ENCODE data around the gene CELF2.

Gene CELF2

DNA sequence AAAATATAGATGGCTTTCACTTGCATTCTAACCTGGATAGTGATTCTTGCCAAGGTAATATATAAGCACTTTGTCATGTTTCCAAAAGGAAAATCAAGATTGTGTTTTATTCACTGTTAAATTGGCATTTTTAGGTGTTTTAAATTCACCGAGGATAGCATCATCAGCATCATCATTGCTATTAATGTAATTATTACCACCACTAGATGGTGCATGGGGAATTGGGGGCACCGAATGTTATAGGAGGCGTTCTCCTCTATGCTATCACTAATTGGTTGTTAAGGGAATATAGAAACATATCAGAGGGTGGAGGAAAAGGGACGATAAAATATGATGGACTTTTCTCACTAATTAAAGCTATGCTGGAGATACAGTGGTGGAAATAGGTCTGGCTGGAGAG lies 95.5 kb downstream of the CELF2 start:
- Histone ChIP-seq H3K9me3 (ENCODE audit: insufficient read depth, low read depth, low read length) (no peaks in the 10 kb centered on the region), H3K23ac (ENCODE audit: low read length) (no peak overlapping the region), H3K36me3 (ENCODE audit: control insufficient read depth in 1 of 2, insufficient read depth in 2 of 2, low read length in 2 of 2) (no peaks in the 10 kb centered on the region), H3K4ac (ENCODE audit: low read depth, low read length) (no peak overlapping the region), H4K12ac (ENCODE audit: low read depth, low read length) (no peak overlapping the region), H3K27ac (ENCODE audit: low read depth, low read length) (no peak overlapping the region), H2BK120ac (ENCODE audit: insufficient read depth, low read length, poor library complexity) (no peak overlapping the region), H3K4me2 (ENCODE audit: low read length) (no peak overlapping the region), H2BK5ac (ENCODE audit: low read depth, low read length, poor library complexity) (no peak overlapping the region), H3K9ac (ENCODE audit: low read length) (no peak overlapping the region), H3K4me3 (ENCODE audit: low read depth, low read length) (no peak overlapping the region), H3K27me3 (ENCODE audit: insufficient read depth, low read length) (no peaks in the 10 kb centered on the region), H2AFZ (ENCODE audit: insufficient read depth, low read length, poor library complexity) (no peak overlapping the region), H4K91ac (ENCODE audit: low read depth, low read length) (no peak overlapping the region), H4K8ac (ENCODE audit: low read depth, low read length) (no peak overlapping the region), H3K79me1 (ENCODE audit: low read length) (no peaks in the 10 kb centered on the region), H2BK12ac (ENCODE audit: low read length) (no peak overlapping the region), H3K14ac (ENCODE audit: low read length) (no peak overlapping the region), H2AK5ac (ENCODE audit: low read length) (no peak overlapping the region), H3K79me2 (ENCODE audit: control insufficient read depth, insufficient read depth, low read length, poor library complexity) (peaks cover 1% of the 10 kb centered on the region), H3K4me1 (ENCODE audit: control insufficient read depth in 1 of 2, insufficient read depth in 2 of 2, low read length in 2 of 2) (no peaks in the 10 kb centered on the region), H3K18ac (ENCODE audit: low read length) (no peak overlapping the region)
- WGBS (ENCODE audit: extremely low coverage, insufficient coverage, insufficient read length) = no CpG with 5 or more reads among the region's 4 CpGs
- DNase-seq = peak in 1 of 2 donors; percentile 2

DNA sequence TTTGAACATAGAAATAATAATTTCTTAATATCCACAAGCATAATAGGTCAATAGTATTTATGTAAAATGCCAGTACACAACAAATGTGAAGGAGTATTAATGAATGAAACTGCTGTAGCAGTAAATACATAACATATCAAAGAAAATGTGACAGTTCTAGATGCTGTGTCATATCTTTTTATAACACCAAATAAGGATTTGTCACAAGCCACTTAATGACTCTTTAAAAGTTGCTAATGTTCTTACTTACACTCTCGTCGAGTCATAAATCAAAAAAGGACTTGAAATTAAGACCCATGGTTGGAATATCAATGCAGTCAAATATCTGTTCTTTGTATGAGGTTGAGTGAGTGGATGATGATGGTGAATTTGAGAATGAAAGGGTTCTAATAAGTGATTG lies 96.6 kb downstream of the CELF2 start:
- Histone ChIP-seq H3K36me3 (ENCODE audit: control insufficient read depth in 1 of 2, insufficient read depth in 2 of 2, low read length in 2 of 2) (no peaks in the 10 kb centered on the region), H3K23ac (ENCODE audit: low read length) (no peak overlapping the region), H3K79me2 (ENCODE audit: control insufficient read depth, insufficient read depth, low read length, poor library complexity) (peaks cover 1% of the 10 kb centered on the region), H2BK5ac (ENCODE audit: low read depth, low read length, poor library complexity) (no peak overlapping the region), H3K4me2 (ENCODE audit: low read length) (no peak overlapping the region), H2AK5ac (ENCODE audit: low read length) (no peak overlapping the region), H3K9ac (ENCODE audit: low read length) (no peak overlapping the region), H2AFZ (ENCODE audit: insufficient read depth, low read length, poor library complexity) (no peak overlapping the region), H3K27me3 (ENCODE audit: insufficient read depth, low read length) (no peaks in the 10 kb centered on the region), H3K4me1 (ENCODE audit: control insufficient read depth in 1 of 2, insufficient read depth in 2 of 2, low read length in 2 of 2) (no peaks in the 10 kb centered on the region), H3K18ac (ENCODE audit: low read length) (no peak overlapping the region), H2BK12ac (ENCODE audit: low read length) (no peak overlapping the region), H4K12ac (ENCODE audit: low read depth, low read length) (no peak overlapping the region), H2BK120ac (ENCODE audit: insufficient read depth, low read length, poor library complexity) (no peak overlapping the region), H3K14ac (ENCODE audit: low read length) (no peak overlapping the region), H3K27ac (ENCODE audit: low read depth, low read length) (no peak overlapping the region), H3K9me3 (ENCODE audit: insufficient read depth, low read depth, low read length) (peaks cover 2% of the 10 kb centered on the region), H4K8ac (ENCODE audit: low read depth, low read length) (no peak overlapping the region), H3K79me1 (ENCODE audit: low read length) (no peaks in the 10 kb centered on the region), H3K4me3 (ENCODE audit: low read depth, low read length) (no peak overlapping the region), H3K4ac (ENCODE audit: low read depth, low read length) (no peak overlapping the region), H4K91ac (ENCODE audit: low read depth, low read length) (no peak overlapping the region)
- no peak for DNase-seq
- WGBS (ENCODE audit: extremely low coverage, insufficient coverage, insufficient read length) = no CpG with 5 or more reads among the region's 2 CpGs

DNA sequence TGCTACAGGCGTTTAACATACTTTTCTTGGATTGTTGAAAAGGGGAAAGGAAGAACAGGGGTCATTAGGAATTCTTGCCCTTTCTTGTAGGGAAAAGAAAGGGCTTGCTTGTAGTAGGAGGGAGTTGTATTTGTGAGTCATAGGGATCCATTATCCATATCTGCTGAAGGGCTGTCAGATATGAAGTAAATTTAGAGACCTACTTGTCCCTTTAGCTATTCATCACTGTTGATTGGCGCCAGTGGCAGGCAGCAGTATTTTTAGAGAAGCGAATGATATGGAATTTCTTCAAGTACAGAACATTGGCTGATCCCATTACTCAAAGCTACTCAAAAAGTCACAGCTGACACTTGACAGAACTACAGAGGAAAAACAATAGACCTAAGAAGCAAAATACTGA lies 97.7 kb downstream of the CELF2 start:
- Histone ChIP-seq H3K4me2 (ENCODE audit: low read length) (no peak overlapping the region), H3K23ac (ENCODE audit: low read length) (no peak overlapping the region), H3K27me3 (ENCODE audit: insufficient read depth, low read length) (no peaks in the 10 kb centered on the region), H3K9me3 (ENCODE audit: insufficient read depth, low read depth, low read length) (peaks cover 2% of the 10 kb centered on the region), H4K91ac (ENCODE audit: low read depth, low read length) (no peak overlapping the region), H2BK12ac (ENCODE audit: low read length) (no peak overlapping the region), H3K27ac (ENCODE audit: low read depth, low read length) (no peak overlapping the region), H3K79me1 (ENCODE audit: low read length) (no peaks in the 10 kb centered on the region), H2AFZ (ENCODE audit: insufficient read depth, low read length, poor library complexity) (no peak overlapping the region), H2BK120ac (ENCODE audit: insufficient read depth, low read length, poor library complexity) (no peak overlapping the region), H3K4ac (ENCODE audit: low read depth, low read length) (no peak overlapping the region), H3K9ac (ENCODE audit: low read length) (no peak overlapping the region), H3K4me3 (ENCODE audit: low read depth, low read length) (no peak overlapping the region), H3K4me1 (ENCODE audit: control insufficient read depth in 1 of 2, insufficient read depth in 2 of 2, low read length in 2 of 2) (no peaks in the 10 kb centered on the region), H4K8ac (ENCODE audit: low read depth, low read length) (no peak overlapping the region), H2AK5ac (ENCODE audit: low read length) (no peak overlapping the region), H2BK5ac (ENCODE audit: low read depth, low read length, poor library complexity) (no peak overlapping the region), H3K79me2 (ENCODE audit: control insufficient read depth, insufficient read depth, low read length, poor library complexity) (peaks cover 1% of the 10 kb centered on the region), H4K12ac (ENCODE audit: low read depth, low read length) (no peak overlapping the region), H3K18ac (ENCODE audit: low read length) (no peak overlapping the region), H3K14ac (ENCODE audit: low read length) (no peak overlapping the region), H3K36me3 (ENCODE audit: control insufficient read depth in 1 of 2, insufficient read depth in 2 of 2, low read length in 2 of 2) (no peaks in the 10 kb centered on the region)
- DNase-seq = no peak
- no CpG with 5 or more reads among the region's 3 CpGs for WGBS (ENCODE audit: extremely low coverage, insufficient coverage, insufficient read length)

DNA sequence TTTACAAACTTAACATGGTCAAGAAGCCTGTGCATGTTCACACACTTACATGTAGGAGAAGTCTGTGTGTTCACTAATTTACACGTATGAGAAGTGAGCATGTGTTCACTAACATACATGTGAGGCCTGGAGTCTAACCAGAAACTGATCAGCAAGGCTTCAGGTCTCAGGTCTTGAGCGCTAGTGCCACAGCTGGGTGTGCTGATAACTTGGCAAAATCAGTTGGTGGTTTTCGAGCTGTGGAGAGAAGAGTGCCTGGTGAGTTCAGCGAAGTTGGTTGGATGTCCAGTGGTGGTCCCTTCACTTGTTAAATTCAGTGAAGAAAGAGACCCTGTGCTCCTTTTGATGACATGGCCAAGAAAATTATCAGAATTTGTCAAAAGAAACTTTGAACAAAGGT lies 98.7 kb downstream of the CELF2 start:
- Histone ChIP-seq H3K18ac (ENCODE audit: low read length) (no peak overlapping the region), H3K79me1 (ENCODE audit: low read length) (no peaks in the 10 kb centered on the region), H4K91ac (ENCODE audit: low read depth, low read length) (no peak overlapping the region), H2AFZ (ENCODE audit: insufficient read depth, low read length, poor library complexity) (no peak overlapping the region), H2BK5ac (ENCODE audit: low read depth, low read length, poor library complexity) (no peak overlapping the region), H3K36me3 (ENCODE audit: control insufficient read depth in 1 of 2, insufficient read depth in 2 of 2, low read length in 2 of 2) (no peaks in the 10 kb centered on the region), H2BK12ac (ENCODE audit: low read length) (no peak overlapping the region), H3K4ac (ENCODE audit: low read depth, low read length) (no peak overlapping the region), H2BK120ac (ENCODE audit: insufficient read depth, low read length, poor library complexity) (no peak overlapping the region), H3K14ac (ENCODE audit: low read length) (no peak overlapping the region), H3K23ac (ENCODE audit: low read length) (no peak overlapping the region), H3K9me3 (ENCODE audit: insufficient read depth, low read depth, low read length) (peaks cover 3% of the 10 kb centered on the region), H3K4me2 (ENCODE audit: low read length) (no peak overlapping the region), H4K12ac (ENCODE audit: low read depth, low read length) (no peak overlapping the region), H4K8ac (ENCODE audit: low read depth, low read length) (no peak overlapping the region), H3K79me2 (ENCODE audit: control insufficient read depth, insufficient read depth, low read length, poor library complexity) (peaks cover 1% of the 10 kb centered on the region), H3K4me1 (ENCODE audit: control insufficient read depth in 1 of 2, insufficient read depth in 2 of 2, low read length in 2 of 2) (no peaks in the 10 kb centered on the region), H2AK5ac (ENCODE audit: low read length) (no peak overlapping the region), H3K27me3 (ENCODE audit: insufficient read depth, low read length) (no peaks in the 10 kb centered on the region), H3K9ac (ENCODE audit: low read length) (peak overlapping the region; percentile 36), H3K27ac (ENCODE audit: low read depth, low read length) (no peak overlapping the region), H3K4me3 (ENCODE audit: low read depth, low read length) (no peak overlapping the region)
- WGBS (ENCODE audit: extremely low coverage, insufficient coverage, insufficient read length) = no CpG with 5 or more reads among the region's 4 CpGs
- no peak for DNase-seq

Data from trophoblast cell (in vitro differentiated cells and primary cell).